ENCODE results near the gene KDM1A.

KDM1A gene

GRCh38 chr1:23074012-23074411 lies 54.7 kb downstream of the KDM1A start:
- DNase-seq, result no peak

- no peak for DNase-seq
These were observed 59.8 kb downstream of the KDM1A start for GRCh38 chr1:23079025-23079424.

GRCh38 chr1:23080885-23081284 lies 61.6 kb downstream of the KDM1A start:
- no peak for DNase-seq

GRCh38 chr1:23081376-23081775 lies 62.1 kb downstream of the KDM1A start:
- no peak for DNase-seq

- DNase-seq, result no peak
These were observed 64.6 kb downstream of the KDM1A start for GRCh38 chr1:23083714-23084480.

- no peak for DNase-seq
These were observed 65.6 kb downstream of the KDM1A start for GRCh38 chr1:23084880-23085279.

GRCh38 chr1:23085696-23086095 lies 66.4 kb downstream of the KDM1A start:
- no peak for DNase-seq

GRCh38 chr1:23088027-23088426 lies 68.8 kb downstream of the KDM1A start:
- DNase-seq, result no peak

- DNase-seq, result no peak
These were observed 70.8 kb downstream of the KDM1A start for GRCh38 chr1:23090056-23090455.

- DNase-seq, result no peak
These were observed 72.3 kb downstream of the KDM1A start for GRCh38 chr1:23091545-23091944.

GRCh38 chr1:23092447-23092846 lies 73.2 kb downstream of the KDM1A start:
- no peak for DNase-seq

- DNase-seq, result no peak
These were observed 78.0 kb downstream of the KDM1A start for GRCh38 chr1:23097316-23097715.

- peak; percentile 68 for DNase-seq
These were observed 79.3 kb downstream of the KDM1A start for GRCh38 chr1:23098463-23099170.

GRCh38 chr1:23099171-23099536 lies 79.9 kb downstream of the KDM1A start:
- DNase-seq, result no peak

GRCh38 chr1:23100074-23100748 lies 80.9 kb downstream of the KDM1A start:
- peak; percentile 85 for DNase-seq

- peak; percentile 42 for DNase-seq
These were observed 82.0 kb downstream of the KDM1A start for GRCh38 chr1:23101101-23101827.

- DNase-seq, result no peak
These were observed 82.6 kb downstream of the KDM1A start for GRCh38 chr1:23101887-23102286.

- peak; percentile 46 for DNase-seq
These were observed 83.0 kb downstream of the KDM1A start for GRCh38 chr1:23102289-23102688.

GRCh38 chr1:23103001-23103889 lies 84.0 kb downstream of the KDM1A start:
- no peak for DNase-seq

- no peak for DNase-seq
These were observed 89.8 kb downstream of the KDM1A start for GRCh38 chr1:23108918-23109533.

GRCh38 chr1:23110391-23110790 lies 91.1 kb downstream of the KDM1A start:
- DNase-seq, result no peak
